Measurements from ENCODE around the gene ST6GALNAC3.
"Not testable (repeated sequence)": the region's sequence is repeated elsewhere in the genome, so short reads cannot be mapped to it uniquely, and the experiment has no call there.

Gene ST6GALNAC3

DNA sequence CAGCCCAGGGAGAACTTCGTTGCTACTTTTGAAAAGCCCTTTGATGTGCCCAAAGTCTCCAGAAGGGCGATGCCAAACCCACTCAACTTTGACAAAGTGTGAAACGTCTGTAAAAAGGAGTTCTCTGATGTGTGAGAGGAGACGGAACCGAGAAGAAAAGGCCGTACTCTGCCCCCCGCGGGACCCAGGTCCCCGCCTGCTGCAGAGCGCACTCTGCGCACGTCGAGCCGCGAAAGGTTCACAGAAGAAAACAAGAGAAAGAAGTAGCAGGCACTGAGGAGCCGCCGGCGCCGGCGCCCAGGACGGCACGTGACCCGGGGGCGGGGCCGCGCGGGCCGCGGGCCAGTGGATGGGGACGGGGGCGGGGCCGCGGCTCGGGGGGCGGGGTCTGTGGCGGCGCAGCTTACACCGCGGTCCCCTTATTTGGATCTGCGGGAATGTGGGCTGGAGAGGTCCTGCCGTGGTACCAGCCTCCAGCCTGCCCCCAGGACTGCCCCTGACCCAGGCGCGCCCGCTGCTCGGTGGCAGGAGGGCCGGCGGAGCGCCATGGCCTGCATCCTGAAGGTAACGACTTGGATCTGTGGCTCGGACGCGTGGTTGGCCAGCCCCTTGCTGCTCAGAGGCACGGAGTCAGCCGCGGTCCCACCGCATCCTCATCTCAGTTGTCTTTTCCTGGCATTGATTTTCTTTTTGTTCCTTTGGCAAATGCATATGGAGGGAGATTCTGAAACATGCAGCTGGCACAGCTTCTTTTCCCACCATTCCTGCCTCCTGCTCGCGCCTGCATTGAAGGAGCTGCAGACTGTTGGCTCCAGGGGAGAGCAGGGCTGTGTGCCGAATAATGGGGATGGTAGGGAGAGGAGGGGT is at the start of gene ST6GALNAC3:
ST6GALNAC3 (plus strand) TSS at position 426 of the 867 bp plus-strand sequence.
- DNase-seq (ENCODE audit: low read depth in 2 of 2): peak; percentile 69 to 73

DNA sequence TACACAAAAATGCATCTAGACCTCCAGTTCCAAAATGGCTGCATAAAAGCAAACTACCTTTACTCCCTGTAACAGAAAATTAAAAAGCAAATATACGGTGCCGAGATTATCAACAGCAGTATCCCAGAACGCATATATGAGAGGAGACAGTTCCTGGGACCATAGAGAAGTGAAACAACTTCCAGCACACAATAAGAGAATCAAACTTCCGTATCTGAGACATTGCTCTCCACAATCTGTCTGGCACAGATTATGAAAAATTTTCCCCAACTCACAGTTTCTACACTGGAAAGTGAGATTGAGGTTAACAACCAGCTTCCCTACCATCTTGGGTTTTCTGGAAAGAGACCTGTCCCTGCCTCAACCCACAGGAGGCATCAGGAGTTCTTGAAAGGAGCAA is 47.2 kb upstream of the ST6GALNAC3 start:
- no peak for DNase-seq (ENCODE audit: low read depth in 2 of 2)

DNA sequence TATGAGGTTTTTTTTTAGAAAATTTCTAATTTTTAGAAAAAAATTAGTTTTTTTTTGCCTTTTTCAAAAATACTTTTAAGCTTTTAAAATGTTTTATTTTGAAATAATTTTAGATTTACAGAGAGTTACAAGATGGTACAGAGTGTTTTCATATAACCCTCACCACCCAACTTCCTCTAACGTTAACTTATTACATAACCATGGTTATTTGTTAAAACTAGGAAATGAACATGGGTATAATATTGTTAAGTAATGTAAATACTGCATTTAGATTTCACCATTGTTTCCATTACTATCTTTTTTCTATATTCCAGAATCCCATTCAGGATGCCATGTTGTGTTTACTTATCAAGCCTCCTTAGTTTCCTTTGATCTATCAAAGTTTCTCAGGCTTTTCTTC is 45.2 kb upstream of the ST6GALNAC3 start:
- DNase-seq (ENCODE audit: low read depth in 2 of 2): no peak

GRCh38 chr1:76031496-76031895 is 43.0 kb upstream of the ST6GALNAC3 start:
- no peak for DNase-seq (ENCODE audit: low read depth in 2 of 2)

DNA sequence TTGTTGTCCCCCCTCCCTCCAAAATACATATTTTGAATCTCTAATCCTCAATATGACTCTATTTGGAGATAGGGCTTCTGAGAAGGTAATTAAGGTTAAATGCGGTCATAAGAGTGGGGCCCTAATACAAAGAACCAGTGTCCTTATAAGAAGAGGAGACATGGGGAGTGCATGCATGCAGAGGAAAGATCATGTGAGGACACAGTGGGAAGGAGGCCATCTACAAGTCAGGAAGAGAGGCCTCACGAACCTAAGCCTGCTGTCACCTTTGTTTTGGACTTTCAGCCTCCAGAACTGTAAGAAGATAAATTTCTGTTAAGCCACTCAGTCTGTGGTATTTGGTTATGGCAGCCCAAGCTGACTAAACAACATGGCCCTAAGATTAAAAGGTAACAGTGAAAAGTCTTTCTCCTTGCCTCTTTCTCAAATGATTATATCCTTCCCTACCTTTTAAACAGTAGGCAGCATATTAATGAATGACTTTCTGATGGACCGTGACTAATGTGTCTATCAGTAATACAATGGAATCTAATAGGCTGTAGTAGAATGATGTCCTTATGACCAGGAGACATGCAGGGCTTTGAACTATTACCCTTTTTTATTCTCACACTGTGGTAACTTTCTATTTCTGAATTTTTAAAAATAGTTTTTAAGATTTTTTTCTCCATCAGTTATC is 40.6 kb upstream of the ST6GALNAC3 start:
- no peak for DNase-seq (ENCODE audit: low read depth in 2 of 2)

DNA sequence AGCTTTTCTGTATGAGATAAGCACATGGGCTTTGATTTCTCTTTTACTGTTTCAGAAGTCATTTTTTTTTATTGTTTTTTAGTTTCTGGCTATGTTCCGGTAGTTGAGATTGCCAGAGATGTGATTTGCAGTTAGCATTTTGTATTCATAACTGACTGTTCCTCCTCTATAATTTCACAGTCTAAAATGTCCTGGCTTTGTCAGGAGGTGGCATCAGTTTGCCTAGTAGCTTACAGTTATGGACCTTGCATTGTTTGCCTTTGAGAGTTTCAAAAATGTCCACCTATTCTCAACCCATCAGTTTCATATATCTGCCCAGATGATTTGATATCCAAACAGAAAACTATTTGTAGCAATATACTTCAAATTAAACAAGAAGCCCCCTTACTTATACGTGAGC is 39.5 kb upstream of the ST6GALNAC3 start:
- no peak for DNase-seq (ENCODE audit: low read depth in 2 of 2)

DNA sequence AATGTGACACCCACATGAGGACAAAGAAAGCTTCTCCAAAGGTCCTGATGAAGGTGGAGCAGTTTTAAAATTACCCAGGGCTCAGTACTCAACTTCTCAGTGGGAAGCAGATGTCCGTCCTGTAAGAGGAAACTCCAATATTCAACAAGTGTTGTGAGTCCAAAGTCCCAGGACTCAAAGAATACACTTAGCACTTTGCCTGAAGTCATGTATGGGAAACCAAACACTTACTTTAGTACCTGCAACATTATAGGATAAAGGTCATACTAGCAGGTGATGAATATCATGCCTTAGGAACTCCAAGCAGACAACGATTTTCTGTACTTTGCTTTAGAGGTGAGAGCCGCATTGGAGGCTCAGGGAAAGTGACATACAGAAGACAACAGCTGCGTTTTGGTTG is 37.2 kb upstream of the ST6GALNAC3 start:
- DNase-seq (ENCODE audit: low read depth in 2 of 2): no peak

DNA sequence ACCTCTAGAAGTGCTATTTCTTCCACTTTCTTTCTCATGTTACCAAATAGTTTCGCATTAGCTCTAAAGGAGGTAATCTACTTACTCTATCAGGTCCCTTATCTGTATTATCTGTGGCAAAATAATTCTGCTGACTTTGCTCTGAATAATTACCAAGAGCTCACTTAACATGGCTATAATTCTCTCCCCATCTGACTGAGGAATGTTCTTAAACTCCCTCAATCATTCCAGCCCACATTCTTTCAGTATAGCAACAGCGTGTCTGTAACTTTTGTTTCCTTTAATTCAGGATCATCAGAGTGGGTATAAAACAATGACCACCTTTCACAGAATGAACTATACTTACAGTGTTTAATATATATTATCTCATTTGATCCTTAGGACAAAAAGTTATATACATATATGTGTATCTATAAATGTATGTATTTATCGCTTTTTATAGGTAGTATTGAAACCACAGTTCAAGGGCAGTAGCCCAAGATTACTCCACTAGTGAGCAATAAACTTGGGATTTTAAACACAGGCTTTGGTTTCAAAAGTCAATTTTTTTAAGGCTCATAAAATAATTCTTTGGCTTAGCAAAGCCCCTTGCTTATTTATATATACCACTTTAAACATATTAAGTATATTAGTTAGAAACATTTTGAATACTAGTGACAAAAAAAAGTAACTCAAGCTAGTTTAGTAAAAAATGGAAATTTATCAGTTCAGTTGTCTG is 36.1 kb upstream of the ST6GALNAC3 start:
- DNase-seq (ENCODE audit: low read depth in 2 of 2): no peak

DNA sequence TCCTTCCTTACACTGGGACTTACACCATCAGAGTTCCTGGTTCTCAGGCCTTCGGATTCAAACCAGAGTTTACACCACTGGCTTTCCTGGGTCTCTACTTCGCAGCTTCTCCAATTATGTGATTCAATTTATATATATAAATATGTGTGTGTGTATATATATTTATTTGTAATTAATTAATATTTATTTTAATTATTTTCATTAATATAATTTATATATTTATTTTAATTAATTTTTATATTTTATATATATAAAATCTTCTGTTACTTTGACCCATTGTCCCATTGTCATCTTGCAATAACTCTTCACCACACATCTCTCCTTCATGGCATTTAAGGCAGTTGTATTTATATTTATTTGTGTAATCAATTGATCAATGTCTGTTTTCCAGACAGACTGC is 28.4 kb upstream of the ST6GALNAC3 start:
- no peak for DNase-seq (ENCODE audit: low read depth in 2 of 2)

- DNase-seq (ENCODE audit: low read depth in 2 of 2): no peak
These were observed 26.3 kb upstream of the ST6GALNAC3 start for GRCh38 chr1:76048219-76048618.

DNA sequence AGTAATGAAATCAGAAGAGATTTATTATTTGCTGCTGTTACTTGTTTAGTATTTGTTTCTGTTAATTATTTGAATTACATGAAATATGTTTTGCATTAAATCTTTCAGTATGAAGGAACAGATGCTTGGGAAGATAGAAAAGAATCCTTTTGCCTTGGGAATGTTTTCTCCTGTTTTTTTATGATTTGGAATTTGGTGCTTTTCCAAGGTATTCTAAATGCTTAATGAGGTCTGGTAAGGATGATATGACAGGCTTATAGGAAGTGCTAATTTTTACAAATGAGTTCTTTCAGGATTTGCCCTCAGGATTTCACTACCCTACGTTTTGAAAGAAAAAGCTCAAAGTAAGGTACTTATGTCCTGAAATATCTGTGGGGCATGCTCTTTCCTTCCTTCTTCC is 25.6 kb upstream of the ST6GALNAC3 start:
- no peak for DNase-seq (ENCODE audit: low read depth in 2 of 2)

GRCh38 chr1:76049498-76049897 is 25.0 kb upstream of the ST6GALNAC3 start:
- no peak for DNase-seq (ENCODE audit: low read depth in 2 of 2)

DNA sequence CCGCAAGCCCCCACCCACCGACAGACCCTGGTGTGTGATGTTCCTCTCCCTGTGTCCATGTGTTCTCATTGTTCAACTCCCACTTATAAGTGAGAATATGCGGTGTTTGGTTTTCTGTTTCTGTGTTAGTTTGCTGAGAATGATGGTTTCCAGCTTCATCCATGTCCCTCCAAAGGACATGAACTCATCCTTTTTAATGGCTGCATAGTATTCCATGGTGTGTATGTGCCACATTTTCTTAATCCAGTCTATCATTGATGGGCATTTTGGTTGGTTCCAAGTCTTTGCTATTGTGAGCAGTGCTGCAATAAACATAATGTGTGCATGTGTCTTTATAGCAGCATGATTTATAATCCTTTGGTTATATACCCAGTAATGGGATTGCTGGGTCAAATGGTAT is 24.5 kb upstream of the ST6GALNAC3 start:
- not testable (repeated sequence) for DNase-seq (ENCODE audit: low read depth in 2 of 2)

GRCh38 chr1:76053021-76053420 is 21.5 kb upstream of the ST6GALNAC3 start:
- DNase-seq (ENCODE audit: low read depth in 2 of 2): no peak

DNA sequence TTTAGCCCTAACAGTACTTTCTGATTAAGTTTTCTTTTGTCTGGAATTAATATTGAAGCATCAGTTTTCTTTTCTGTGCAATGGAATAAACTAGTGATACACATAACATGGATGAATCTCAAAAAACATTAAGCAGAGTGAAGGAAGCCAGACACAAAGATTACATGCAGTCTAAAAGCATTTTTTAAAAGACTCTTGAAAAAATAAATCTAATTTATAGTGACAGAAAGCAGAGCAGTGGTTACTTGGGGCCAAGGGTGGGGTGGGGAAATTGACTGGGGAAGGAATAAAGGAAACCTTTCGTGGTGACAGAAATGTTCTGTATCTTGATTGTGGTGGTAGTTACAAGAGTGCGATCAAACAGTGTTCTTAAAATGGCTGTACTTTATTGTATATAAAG is 20.2 kb upstream of the ST6GALNAC3 start:
- no peak for DNase-seq (ENCODE audit: low read depth in 2 of 2)

GRCh38 chr1:76055987-76056386 is 18.6 kb upstream of the ST6GALNAC3 start:
- no peak for DNase-seq (ENCODE audit: low read depth in 2 of 2)

DNA sequence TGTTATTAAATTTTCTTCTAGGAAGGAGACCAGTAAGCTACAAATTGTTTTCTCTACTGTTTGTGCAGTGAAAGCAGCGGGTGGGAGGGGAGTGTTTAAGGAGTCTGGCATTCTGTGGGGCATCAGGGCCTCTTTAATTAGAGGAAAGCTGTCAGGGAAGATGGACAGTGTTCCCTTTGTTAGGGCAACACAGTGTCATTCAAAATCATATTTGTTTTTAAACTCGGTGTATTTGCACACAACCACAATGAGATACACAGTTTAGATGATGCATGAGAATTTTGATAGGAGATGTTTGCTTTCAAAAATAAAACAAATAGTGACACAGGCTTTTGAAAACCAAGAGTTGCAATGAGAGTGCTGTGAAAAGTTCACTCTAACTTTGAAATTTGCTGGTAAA is 15.1 kb upstream of the ST6GALNAC3 start:
- no peak for DNase-seq (ENCODE audit: low read depth in 2 of 2)

- no peak for DNase-seq (ENCODE audit: low read depth in 2 of 2)
These were observed 9.3 kb upstream of the ST6GALNAC3 start for GRCh38 chr1:76065270-76065669.

- no peak for DNase-seq (ENCODE audit: low read depth in 2 of 2)
These were observed 8.2 kb upstream of the ST6GALNAC3 start for GRCh38 chr1:76066394-76066793.

DNA sequence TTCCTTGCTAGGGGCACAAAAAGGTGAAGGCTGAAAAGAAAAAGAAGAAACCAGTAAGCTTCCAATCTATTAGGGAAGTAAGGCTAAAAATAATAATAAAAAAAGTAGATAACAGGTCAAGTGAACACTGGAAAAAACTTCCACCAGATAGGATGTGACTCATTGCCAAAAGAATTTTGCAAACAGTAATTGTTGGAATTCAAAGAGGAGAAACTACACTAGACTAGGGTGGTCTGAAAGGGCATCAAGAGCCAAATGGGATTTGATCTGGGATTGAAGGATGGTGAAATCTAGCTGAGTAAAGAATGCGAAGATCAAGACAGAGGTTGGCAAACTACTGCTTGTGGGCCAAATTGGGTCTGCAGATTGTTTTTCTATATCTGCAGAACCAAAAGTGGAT is 6.0 kb upstream of the ST6GALNAC3 start:
- no peak for DNase-seq (ENCODE audit: low read depth in 2 of 2)

DNA sequence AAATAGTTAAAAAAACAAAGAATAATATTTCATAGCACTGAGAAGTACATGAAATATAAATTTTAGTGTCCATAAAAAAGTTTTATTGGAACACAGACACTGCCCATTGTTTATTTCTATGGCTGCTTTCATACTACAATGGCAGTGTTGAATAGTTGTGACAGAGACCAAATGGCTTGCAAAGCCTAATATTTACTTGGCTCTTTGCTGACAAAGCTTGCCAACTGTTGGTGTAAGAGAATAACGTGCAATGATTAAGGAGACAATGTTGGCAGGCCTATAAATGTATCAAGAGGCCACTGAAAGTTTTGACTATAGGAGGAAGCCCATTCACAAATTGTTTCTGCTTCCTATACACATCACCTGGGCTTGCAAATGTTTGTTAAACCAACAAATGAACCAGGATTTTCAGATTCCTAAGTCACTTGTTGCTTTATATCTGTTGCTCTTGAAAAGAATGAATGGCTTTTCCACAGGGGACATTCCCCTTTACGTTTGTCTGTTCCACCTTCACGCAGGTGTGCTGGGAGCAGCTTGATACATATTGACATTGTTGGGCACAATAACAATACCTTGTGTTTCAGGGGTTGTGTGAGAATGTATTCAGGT is 5.5 kb upstream of the ST6GALNAC3 start:
- no peak for DNase-seq (ENCODE audit: low read depth in 2 of 2)

- no peak for DNase-seq (ENCODE audit: low read depth in 2 of 2)
These were observed 4.0 kb upstream of the ST6GALNAC3 start for GRCh38 chr1:76070538-76070937.
